GM21526 (cell line): ENCODE results near the gene ZAP70.
A peak's percentile ranks its signal among the peaks of the same experiment; 100 is the strongest.
"Not testable (repeated sequence)": the region's sequence is repeated elsewhere in the genome, so short reads cannot be mapped to it uniquely, and the experiment has no call there.

Experiments
- ATAC-seq: cut with Tn5 transposase; IDR thresholded peaks from one replicate; pipeline ENCODE4 v1.9.1; 2021; ENCODE audit warnings: moderate library complexity; ENCODE audit not compliant: unreplicated experiment, low FRiP score

The ZAP70 gene

DNA sequence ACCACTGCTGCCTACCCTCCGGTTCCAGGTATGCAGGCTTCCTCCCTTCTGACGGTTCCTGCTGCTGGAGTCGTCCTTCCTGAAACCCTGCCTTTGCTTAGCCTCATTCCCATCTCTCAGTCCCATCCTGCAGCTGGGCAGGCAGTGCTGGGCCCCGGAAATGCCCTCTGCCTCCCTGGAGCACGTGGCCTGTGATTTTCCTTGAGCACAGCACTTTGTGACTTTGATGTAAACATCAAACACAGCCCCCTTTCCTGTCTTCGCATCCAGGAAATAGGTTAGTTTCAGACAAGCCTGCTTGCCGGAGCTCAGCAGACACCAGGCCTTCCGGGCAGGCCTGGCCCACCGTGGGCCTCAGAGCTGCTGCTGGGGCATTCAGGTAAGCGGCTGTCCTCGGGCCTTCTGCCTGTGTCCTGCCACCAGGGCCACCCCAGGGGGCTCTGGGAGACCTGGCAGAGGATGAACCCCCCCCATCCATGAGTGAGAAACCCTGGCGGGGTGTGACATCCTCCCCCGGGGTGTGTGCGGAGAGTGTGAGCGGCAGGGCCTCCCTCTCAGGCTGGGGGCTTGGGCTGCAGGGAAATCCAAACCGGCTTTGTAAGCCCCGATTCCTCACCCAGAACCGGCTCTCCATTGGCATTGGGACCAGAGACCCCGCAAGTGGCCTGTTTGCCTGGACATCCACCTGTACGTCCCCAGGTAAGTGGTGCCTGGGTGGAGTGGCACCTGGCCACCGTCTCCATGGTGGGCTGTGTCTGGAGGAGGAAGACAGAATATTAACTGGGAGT is at the start of gene ZAP70:
ZAP70 (plus strand) TSS at position 281 of the 788 bp plus-strand sequence. CDS start 10,461 bp downstream, outside the sequence.
- no peak for ATAC-seq

- ATAC-seq: no peak
Measured at GRCh38 chr2:97663626-97663961, 49.8 kb upstream of the ZAP70 start.

DNA sequence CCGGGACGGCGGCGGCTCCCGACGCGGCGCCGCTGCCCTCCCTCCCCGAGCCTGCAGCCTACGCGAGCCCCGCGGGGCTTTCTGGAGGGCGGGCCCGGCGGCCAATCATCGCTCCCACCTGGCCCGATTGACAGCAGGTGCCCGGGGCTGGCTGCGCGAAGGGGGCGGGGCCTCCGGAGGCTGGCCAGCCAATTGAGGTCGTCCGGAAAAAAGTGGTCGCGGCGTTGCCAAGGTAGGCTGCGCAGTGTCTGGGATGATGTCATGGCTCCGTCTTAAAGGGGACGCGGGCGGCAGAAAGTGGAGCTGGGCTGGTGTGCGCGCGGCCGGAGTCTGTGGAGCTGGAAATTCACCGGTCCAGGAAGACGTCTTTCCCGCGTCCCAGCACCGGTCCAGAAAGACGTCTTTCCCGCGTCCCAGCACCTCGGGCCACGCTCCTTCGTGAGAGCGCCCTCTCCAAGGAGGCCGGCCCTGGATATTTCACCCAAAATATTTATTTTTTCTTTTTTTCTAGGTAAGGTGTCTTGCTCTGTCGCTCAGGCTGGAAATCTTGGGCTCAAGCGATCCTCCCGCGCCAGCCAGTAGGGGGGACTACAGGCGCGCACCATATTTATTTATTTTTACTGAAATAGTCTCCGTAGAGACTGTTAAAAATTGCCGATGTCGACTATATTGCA is 49.3 kb upstream of the ZAP70 start, which contains the start of gene ACTR1B:
ACTR1B (minus strand) TSS at position 83 of the 674 bp plus-strand sequence. CDS start 154 bp downstream, outside the sequence.
- peak; percentile 84 for ATAC-seq

- no peak for ATAC-seq
Measured at GRCh38 chr2:97664636-97664970, 48.8 kb upstream of the ZAP70 start.

GRCh38 chr2:97669448-97669847 is 43.9 kb upstream of the ZAP70 start, which contains the start of gene C2orf92:
Gene C2orf92 (plus strand): TSS chr2:97669713. CDS start chr2:97669789, 76 bp downstream.
- no peak for ATAC-seq

DNA sequence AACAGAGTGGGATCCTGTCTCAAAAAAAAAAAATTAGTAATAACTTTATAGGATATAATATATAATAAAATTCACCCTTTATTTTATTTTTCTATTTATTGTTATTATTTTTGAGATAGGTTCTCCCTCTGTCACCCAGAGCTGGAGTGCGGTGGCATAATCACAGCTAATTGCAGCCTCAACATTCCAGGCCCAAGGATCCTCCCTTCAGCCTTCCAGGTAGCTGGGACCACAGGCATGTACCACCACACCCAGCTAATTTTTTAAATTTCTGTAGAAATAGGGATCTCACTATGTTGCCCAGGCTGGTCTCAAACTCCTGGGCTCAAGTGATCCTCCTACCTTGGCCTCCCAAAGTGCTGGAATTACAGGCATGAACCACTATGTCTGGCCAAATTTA is 42.9 kb upstream of the ZAP70 start:
- no peak for ATAC-seq

DNA sequence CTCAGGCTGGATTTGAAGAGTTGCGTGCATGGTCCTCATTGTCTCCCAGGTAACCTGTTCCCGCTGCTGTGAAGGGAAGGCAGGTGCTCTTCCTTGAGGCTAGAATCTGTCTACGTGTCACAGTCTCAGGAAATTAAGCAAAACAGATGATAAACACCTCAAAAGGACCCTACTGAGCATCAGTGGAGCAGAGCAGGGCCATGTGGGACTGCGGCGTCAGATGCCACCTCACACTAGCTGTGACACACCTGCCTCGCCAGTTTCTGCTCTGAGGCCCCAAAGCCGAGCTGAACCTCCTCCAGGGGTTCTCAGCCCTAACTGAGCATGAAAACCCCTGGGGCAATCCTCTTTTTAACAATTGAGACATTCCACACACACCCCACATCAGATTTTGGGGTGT is 41.9 kb upstream of the ZAP70 start:
- no peak for ATAC-seq

- ATAC-seq: not testable (repeated sequence)
Measured at GRCh38 chr2:97672606-97673140, 40.7 kb upstream of the ZAP70 start.

DNA sequence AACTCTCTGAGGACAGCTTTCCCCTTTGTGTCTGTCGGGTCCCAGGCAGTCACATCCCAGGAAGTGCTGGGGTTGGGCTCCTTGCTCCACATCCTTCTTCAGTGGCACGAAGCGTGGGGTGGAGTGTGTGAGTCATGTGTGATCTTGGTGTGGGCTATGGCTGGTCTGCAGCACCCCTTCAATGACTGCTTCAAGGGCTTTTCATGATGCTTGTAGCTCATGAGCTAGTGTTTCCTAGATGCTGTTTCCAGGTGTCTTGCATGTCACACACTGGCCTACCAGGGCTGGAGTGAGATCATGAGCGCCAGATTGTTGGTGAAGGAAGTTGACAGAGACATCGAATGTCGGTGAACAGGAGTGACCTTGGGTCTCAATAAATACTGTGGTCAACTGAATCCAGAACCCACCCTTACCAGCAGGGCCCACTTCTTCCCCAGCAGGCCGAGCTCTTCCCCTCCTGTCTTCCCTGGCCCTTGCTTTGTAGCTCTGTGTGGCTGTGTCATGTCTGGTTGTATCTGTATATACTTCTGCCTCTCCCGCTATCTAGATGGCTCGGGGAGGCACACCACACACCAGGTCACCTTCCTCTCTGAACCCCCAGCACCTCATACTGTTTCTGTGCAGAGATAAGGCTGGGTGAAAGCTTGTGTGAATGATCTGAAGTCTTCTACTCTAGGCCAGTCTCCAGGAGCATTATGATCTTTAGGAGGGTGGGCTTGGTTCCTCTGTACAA is 40.0 kb upstream of the ZAP70 start:
- no peak for ATAC-seq

GRCh38 chr2:97673915-97674283 is 39.5 kb upstream of the ZAP70 start:
- no peak for ATAC-seq

- ATAC-seq: no peak
Measured at GRCh38 chr2:97675430-97676113, 37.8 kb upstream of the ZAP70 start.

DNA sequence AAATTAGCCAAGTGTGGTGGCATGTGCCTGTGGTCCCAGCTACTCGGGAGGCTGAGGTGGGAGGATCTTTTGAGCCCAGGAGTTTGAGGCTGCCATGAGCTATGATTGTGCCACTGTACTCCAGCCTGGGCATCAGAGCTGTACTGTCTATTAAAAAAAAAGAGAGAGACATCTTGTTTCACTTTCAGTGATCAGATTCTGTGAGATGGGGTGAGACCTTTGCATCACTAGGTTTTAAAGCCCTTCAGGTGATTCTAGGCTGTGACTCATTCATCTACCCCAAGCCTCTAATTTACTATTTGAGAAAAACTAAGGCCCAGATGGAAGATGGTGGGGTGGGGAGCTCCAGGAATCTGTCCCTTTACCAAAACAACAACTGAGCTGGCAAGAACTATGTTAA is 36.8 kb upstream of the ZAP70 start:
- ATAC-seq: no peak

DNA sequence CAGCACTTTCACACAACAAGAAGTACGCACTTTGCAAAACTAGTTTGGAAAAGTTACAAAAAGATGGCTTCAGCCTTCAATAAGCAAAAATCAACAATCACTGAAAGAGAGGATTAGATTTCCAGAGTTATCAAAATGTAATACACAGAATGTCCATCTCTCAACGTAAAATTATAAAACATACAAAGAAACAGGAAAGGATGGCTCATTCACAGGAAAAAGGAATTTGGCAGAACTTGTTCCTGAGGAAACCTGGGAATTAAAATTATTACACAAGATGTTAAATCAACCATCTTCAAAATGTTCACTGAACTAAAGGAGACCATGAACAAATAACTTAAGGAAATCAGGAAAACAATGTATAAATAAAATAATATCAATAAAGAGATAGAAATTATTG is 35.9 kb upstream of the ZAP70 start:
- no peak for ATAC-seq

DNA sequence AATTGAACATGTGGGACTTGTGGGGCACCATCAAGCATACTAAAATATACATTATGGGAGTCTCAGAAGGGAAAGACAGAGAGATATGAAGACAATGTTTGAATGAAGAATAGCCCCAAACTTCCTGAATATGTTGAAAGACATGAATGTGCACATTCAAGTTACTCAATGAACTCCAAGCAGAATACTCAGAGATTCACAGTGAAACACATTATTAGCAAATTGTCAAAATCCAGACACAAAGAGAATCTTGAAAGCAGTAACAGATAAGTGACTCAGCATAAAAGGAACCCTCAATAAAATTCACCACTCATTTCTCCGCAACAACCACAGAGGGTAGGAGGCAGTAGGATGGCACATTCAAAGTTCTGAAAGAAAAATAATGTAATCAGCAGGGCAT is 35.1 kb upstream of the ZAP70 start:
- no peak for ATAC-seq

- not testable (repeated sequence) for ATAC-seq
Measured at GRCh38 chr2:97687235-97687634, 26.1 kb upstream of the ZAP70 start.

- no peak for ATAC-seq
Measured at GRCh38 chr2:97688062-97688827, 25.1 kb upstream of the ZAP70 start.

DNA sequence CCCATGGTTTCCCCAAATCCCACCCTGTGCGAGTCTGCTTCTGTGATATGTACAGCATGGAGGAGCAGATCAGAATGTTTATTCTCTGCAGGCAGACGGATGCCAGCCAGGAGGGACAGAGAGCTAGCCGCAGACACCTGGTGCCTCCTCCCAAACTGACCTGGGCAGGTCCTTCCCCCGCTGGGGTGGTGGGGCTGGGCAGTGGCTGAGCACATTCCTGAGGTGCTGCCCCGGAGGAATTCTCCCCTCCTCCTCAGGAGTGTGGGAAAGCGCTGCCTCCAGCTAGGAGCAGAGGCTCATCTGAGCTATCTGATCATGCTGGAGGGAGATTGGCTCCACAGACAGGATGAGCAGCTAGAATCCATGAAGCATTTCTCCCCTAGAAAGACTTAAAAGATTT is 22.2 kb upstream of the ZAP70 start:
- ATAC-seq: no peak

- no peak for ATAC-seq
Measured at GRCh38 chr2:97693476-97693875, 19.9 kb upstream of the ZAP70 start.

GRCh38 chr2:97695744-97696143 is 17.6 kb upstream of the ZAP70 start:
- no peak for ATAC-seq
